PC-3 (cell line): ENCODE results near the gene CNTNAP2. TPM values are rescaled to one million over a fixed set of nuclear protein-coding genes. Genes with fewer than 3 reads are reported as not detected.

Experiments used
- ATAC-seq: fragments of 200-7000 bp; cut with Tn5 transposase; 2 replicates; pipeline ENCODE4 v1.9.1; 2020; ENCODE audit warnings: mild to moderate bottlenecking, moderate library complexity
- BruUV-seq: library from RNA; stranded (reverse); fragments of 400-500 nt; replicated peaks from 2 replicates; lab custom pipeline; 2021; lab: Mats Ljungman, UMichigan
- CTCF ChIA-PET: fragments of 300-600 bp; sonication (Branson Sonifier 250); formaldehyde crosslinking; loops from one replicate; lab custom pipeline; 2022; ENCODE audit warnings: antibody characterized with exemption; lab: Charles Lee
- POLR2A ChIA-PET: fragments of 300-600 bp; sonication (Branson Sonifier 250); formaldehyde crosslinking; loops from one replicate; lab custom pipeline; 2022; ENCODE audit warnings: antibody characterized with exemption; ENCODE audit not compliant: unreplicated experiment; lab: Charles Lee
- DNase-seq: peaks from one replicate; pipeline ENCODE4 v3.0.0-alpha.2; 2015
- H2AFZ ChIP-seq: fragments of 300-600 bp; sonication (generic); 2 replicates; pipeline ENCODE4 v1.6.0; 2016; ENCODE audit warnings: antibody characterized with exemption, low read length
- H3F3A ChIP-seq: fragments of 300-600 bp; sonication (generic); one replicate; pipeline ENCODE4 v1.6.0; 2017; ENCODE audit warnings: antibody characterized with exemption, low read length, control low read depth, mild to moderate bottlenecking; ENCODE audit not compliant: unreplicated experiment
- H3K27ac ChIP-seq: fragments of 300-600 bp; sonication (generic); 2 replicates; pipeline ENCODE4 v1.5.1; 2016; ENCODE audit warnings: mild to moderate bottlenecking, low read length
- H3K27me3 ChIP-seq: fragments of 300-600 bp; sonication (generic); 2 replicates; pipeline ENCODE4 v1.6.1; 2016; ENCODE audit warnings: low read length, mixed read lengths
- H3K36me3 ChIP-seq: fragments of 300-600 bp; sonication (generic); 2 replicates; pipeline ENCODE4 v1.6.1; 2016; ENCODE audit warnings: low read depth, mixed run types, low read length, mixed read lengths
- H3K4me1 ChIP-seq: fragments of 300-600 bp; sonication (generic); 2 replicates; pipeline ENCODE4 v1.5.1; 2016; ENCODE audit warnings: low read length; ENCODE audit not compliant: insufficient read depth
- H3K4me2 ChIP-seq: fragments of 300-600 bp; sonication (generic); 2 replicates; pipeline ENCODE4 v1.6.0; 2016; ENCODE audit warnings: low read length
- H3K4me3 ChIP-seq: fragments of 300-600 bp; sonication (generic); 2 replicates; pipeline ENCODE4 v1.5.1; 2016; ENCODE audit warnings: mild to moderate bottlenecking, low read length, mixed read lengths
- H3K79me2 ChIP-seq: fragments of 300-600 bp; sonication (generic); 2 replicates; pipeline ENCODE4 v1.6.1; 2017; ENCODE audit warnings: low read length, mixed read lengths
- H3K9ac ChIP-seq: fragments of 300-600 bp; sonication (generic); 2 replicates; pipeline ENCODE4 v1.6.0; 2016; ENCODE audit warnings: mild to moderate bottlenecking, low read length
- H3K9me2 ChIP-seq: fragments of 300-600 bp; sonication (generic); replicated peaks from 2 replicates; pipeline ENCODE4 v1.6.1; 2016; ENCODE audit warnings: mixed run types, low read length, mixed read lengths
- H3K9me3 ChIP-seq: fragments of 300-600 bp; sonication (generic); 2 replicates; pipeline ENCODE4 v1.6.1; 2016; ENCODE audit warnings: low read length, mixed read lengths
- H4K20me1 ChIP-seq: fragments of 300-600 bp; sonication (generic); 2 replicates; pipeline ENCODE4 v1.6.1; 2016; ENCODE audit warnings: low read length, mixed read lengths
- EZH2 ChIP-seq: fragments of 300-600 bp; sonication (generic); IDR thresholded peaks from one replicate; pipeline ENCODE4 v1.6.1; 2017; ENCODE audit warnings: antibody characterized with exemption, mild to moderate bottlenecking, low read length; ENCODE audit not compliant: unreplicated experiment
- EZH2phosphoT487 ChIP-seq: fragments of 300-600 bp; sonication (generic); IDR thresholded peaks from 2 replicates; pipeline ENCODE4 v1.6.1; 2018; ENCODE audit warnings: mild to moderate bottlenecking, antibody characterized with exemption, low read length, borderline replicate concordance
- intact Hi-C: fragments of 100-400 bp; cut with micrococcal nuclease; formaldehyde crosslinking; loops from 2 replicates; pipeline ENCODE4 v1.9.0; 2023
- total RNA-seq: library from RNA; depleted of rRNA; stranded (reverse); fragments of >200 nt; gene quantifications from 2 replicates; pipeline ENCODE4 v1.2.3, GENCODE V29; 2014
- TF ChIP-seq, protein P1 (sequence below): fragments of 300-600 bp; sonication (generic); conservative IDR thresholded peaks from 2 replicates; pipeline ENCODE4 v1.5.1; 2017; ENCODE audit warnings: antibody characterized with exemption, low read depth, mild to moderate bottlenecking, low read length

CNTNAP2 gene
- total RNA-seq, 1 experiment from 2014 or later = 1.5 TPM

DNA sequence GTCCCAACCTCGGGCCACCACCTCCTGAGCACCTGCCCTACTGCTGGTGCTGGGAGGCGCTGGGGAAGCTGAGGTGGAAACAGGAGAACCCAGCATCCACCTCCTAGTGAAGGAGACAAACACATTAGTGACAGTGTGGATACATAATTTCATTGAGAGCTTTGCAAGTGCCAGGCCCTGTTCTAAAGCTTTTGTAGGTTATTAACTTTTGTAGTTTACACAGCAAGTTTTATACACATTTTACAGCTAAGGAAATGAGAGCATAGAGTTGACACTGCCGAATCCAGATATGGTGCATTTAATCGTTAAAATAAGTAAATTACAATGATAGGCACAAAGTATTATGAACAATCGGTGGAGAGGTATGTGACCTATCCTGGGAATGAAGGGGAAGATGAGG lies 2007.9 kb downstream of the CNTNAP2 start:
- CTCF ChIA-PET = no interaction called here
- H4K20me1 ChIP-seq = no peaks in the 10 kb centered on the region
- no peaks in the 10 kb centered on the region for H3K4me1 ChIP-seq
- DNase-seq (no peak), ATAC-seq (no peak)
- no peak for TF ChIP-seq EZH2
- H3K9me3 ChIP-seq = no peaks in the 10 kb centered on the region
- H3K9me2 ChIP-seq = no peaks in the 10 kb centered on the region
- no peak overlapping the region for H3K4me2 ChIP-seq
- H3K27me3 ChIP-seq = no peaks in the 10 kb centered on the region; the same call in 1 of the 2 replicates
- intact Hi-C loops = no loop called here
- H3K36me3 ChIP-seq = no peaks in the 10 kb centered on the region
- no TSS peak for BruUV-seq
- H3K79me2 ChIP-seq = no peaks in the 10 kb centered on the region
- H3K27ac ChIP-seq = no peak overlapping the region
- H3F3A ChIP-seq = no peaks in the 10 kb centered on the region
- H3K9ac ChIP-seq = no peak overlapping the region
- POLR2A ChIA-PET = no interaction called here
- no peak overlapping the region for H2AFZ ChIP-seq
- no peak overlapping the region for H3K4me3 ChIP-seq

- Histone ChIP-seq H3K4me3 (no peak overlapping the region), H3K4me1 (no peaks in the 10 kb centered on the region), H4K20me1 (no peaks in the 10 kb centered on the region), H3K36me3 (no peaks in the 10 kb centered on the region), H3K79me2 (no peaks in the 10 kb centered on the region), H3K27me3 (no peaks in the 10 kb centered on the region; the same call in 1 of the 2 replicates), H2AFZ (no peak overlapping the region), H3K27ac (no peak overlapping the region), H3K9ac (no peak overlapping the region), H3K9me2 (no peaks in the 10 kb centered on the region), H3K4me2 (no peak overlapping the region), H3F3A (no peaks in the 10 kb centered on the region), H3K9me3 (no peaks in the 10 kb centered on the region)
- intact Hi-C loops = no loop called here
- TF ChIP-seq EZH2phosphoT487 (no peak), EZH2 (no peak)
- TF ChIP-seq, protein P1, sequence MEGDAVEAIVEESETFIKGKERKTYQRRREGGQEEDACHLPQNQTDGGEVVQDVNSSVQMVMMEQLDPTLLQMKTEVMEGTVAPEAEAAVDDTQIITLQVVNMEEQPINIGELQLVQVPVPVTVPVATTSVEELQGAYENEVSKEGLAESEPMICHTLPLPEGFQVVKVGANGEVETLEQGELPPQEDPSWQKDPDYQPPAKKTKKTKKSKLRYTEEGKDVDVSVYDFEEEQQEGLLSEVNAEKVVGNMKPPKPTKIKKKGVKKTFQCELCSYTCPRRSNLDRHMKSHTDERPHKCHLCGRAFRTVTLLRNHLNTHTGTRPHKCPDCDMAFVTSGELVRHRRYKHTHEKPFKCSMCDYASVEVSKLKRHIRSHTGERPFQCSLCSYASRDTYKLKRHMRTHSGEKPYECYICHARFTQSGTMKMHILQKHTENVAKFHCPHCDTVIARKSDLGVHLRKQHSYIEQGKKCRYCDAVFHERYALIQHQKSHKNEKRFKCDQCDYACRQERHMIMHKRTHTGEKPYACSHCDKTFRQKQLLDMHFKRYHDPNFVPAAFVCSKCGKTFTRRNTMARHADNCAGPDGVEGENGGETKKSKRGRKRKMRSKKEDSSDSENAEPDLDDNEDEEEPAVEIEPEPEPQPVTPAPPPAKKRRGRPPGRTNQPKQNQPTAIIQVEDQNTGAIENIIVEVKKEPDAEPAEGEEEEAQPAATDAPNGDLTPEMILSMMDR = no peak
- POLR2A ChIA-PET = no interaction called here
- BruUV-seq = no TSS peak
- DNase-seq (no peak), ATAC-seq (no peak)
- CTCF ChIA-PET = no interaction called here
Observed at GRCh38 chr7:148127374-148127773, 2010.8 kb downstream of the CNTNAP2 start.

- no TSS peak for BruUV-seq
- H3F3A ChIP-seq = no peaks in the 10 kb centered on the region
- H3K9ac ChIP-seq = no peak overlapping the region
- no peaks in the 10 kb centered on the region for H3K79me2 ChIP-seq
- no peaks in the 10 kb centered on the region for H3K36me3 ChIP-seq
- H2AFZ ChIP-seq = no peak overlapping the region
- no peaks in the 10 kb centered on the region for H3K9me2 ChIP-seq
- H3K27ac ChIP-seq = no peak overlapping the region
- no peak overlapping the region for H3K4me3 ChIP-seq
- H4K20me1 ChIP-seq = no peaks in the 10 kb centered on the region
- no peak overlapping the region for H3K4me2 ChIP-seq
- DNase-seq (no peak), ATAC-seq (peak; percentile 84)
- POLR2A ChIA-PET = no interaction called here
- TF ChIP-seq EZH2 (no peak), EZH2phosphoT487 (no peak)
- TF ChIP-seq, protein P1 = no peak
- peaks cover 6% of the 10 kb centered on the region for H3K27me3 ChIP-seq
- intact Hi-C loops = no loop called here
- H3K4me1 ChIP-seq = no peaks in the 10 kb centered on the region
- H3K9me3 ChIP-seq = no peaks in the 10 kb centered on the region
- CTCF ChIA-PET = no interaction called here
Observed at GRCh38 chr7:148129023-148129422, 2012.4 kb downstream of the CNTNAP2 start.
